ENCODE measurements around the gene CLSTN1.

CLSTN1 gene

GRCh38 chr1:9689011-9689706 is 134.6 kb downstream of the CLSTN1 start:
- Mint-ChIP-seq H3K27ac (peak overlapping the region; percentile 36), H3K4me3 (peak overlapping the region; percentile 79), H3K36me3 (ENCODE audit: low read depth) (peaks cover 25% of the 10 kb centered on the region), H3K27me3 (ENCODE audit: low read depth) (no peaks in the 10 kb centered on the region), H3K9me3 (no peaks in the 10 kb centered on the region), H3K4me1 (ENCODE audit: low read depth) (peaks cover 56% of the 10 kb centered on the region)

DNA sequence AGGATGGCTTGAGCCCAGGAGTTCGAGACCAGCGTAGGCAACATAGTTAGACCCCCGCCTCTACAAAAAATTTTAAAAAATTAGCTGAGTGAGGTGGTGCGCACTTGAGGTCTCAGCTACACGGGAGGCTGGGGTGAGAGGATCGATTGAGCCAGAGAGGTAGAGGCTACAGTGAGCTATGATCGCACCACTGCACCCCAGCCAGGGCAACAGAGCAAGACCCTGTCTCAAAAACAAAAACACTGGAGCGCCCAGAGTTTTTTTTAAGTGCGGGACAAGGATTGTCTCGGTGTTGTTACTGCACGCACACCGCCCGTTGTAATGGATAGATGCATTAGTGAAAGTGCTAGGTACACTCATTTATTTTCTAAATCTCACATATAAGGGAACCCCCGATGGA is 135.2 kb downstream of the CLSTN1 start:
- peaks cover 56% of the 10 kb centered on the region for H3K4me1 Mint-ChIP-seq (ENCODE audit: low read depth)
- peak overlapping the region; percentile 36 for H3K27ac Mint-ChIP-seq
- H3K36me3 Mint-ChIP-seq (ENCODE audit: low read depth), result peaks cover 25% of the 10 kb centered on the region
- no peaks in the 10 kb centered on the region for H3K27me3 Mint-ChIP-seq (ENCODE audit: low read depth)
- no peaks in the 10 kb centered on the region for H3K9me3 Mint-ChIP-seq
- peak overlapping the region; percentile 79 for H3K4me3 Mint-ChIP-seq

GRCh38 chr1:9687874-9688582 is 135.7 kb downstream of the CLSTN1 start:
- H3K4me1 Mint-ChIP-seq (ENCODE audit: low read depth), result peaks cover 59% of the 10 kb centered on the region
- peak overlapping the region; percentile 79 for H3K4me3 Mint-ChIP-seq
- peaks cover 25% of the 10 kb centered on the region for H3K36me3 Mint-ChIP-seq (ENCODE audit: low read depth)
- no peaks in the 10 kb centered on the region for H3K9me3 Mint-ChIP-seq
- peak overlapping the region; percentile 41 for H3K27ac Mint-ChIP-seq
- no peaks in the 10 kb centered on the region for H3K27me3 Mint-ChIP-seq (ENCODE audit: low read depth)

DNA sequence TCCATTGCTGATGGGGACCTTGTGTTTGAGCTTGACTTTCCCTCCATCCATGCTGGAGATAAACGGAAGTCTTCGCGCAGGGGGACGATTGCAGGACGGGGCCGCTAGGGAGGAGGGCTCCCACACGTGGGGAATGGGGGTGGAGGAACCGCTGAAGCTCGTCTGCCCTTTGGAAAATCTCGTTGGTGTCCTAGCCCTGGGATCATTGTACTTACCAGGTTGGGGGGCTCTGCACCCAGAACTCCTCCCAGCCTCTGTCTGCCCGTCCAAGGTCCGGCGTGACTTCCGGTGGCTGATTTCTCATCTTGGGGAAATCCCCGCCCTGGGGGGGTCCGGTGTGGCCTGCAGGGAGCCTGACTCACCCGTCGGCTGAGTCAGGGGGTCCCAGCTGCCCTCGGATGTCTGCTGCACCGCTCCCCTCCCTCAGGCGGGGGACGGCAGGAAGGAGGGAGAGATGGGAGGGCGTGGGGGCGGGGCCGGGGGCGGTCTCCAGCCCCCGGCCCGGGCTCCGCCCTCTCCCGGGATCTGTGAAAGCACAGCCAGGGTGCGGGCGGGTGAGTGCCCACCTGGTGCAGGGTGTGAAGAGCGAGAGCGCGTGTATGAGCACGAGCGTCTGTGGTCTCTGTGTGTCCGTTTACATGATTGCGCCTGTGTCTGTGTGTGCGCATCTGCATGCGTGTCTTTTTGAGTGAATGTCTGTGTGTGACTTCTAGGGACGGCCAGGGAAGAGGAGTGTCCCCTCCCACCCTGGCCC is 136.5 kb downstream of the CLSTN1 start:
- peak overlapping the region; percentile 79 for H3K4me3 Mint-ChIP-seq
- H3K27ac Mint-ChIP-seq, result peak overlapping the region; percentile 53
- no peaks in the 10 kb centered on the region for H3K27me3 Mint-ChIP-seq (ENCODE audit: low read depth)
- no peaks in the 10 kb centered on the region for H3K9me3 Mint-ChIP-seq
- H3K36me3 Mint-ChIP-seq (ENCODE audit: low read depth), result peaks cover 22% of the 10 kb centered on the region
- H3K4me1 Mint-ChIP-seq (ENCODE audit: low read depth), result peaks cover 57% of the 10 kb centered on the region

DNA sequence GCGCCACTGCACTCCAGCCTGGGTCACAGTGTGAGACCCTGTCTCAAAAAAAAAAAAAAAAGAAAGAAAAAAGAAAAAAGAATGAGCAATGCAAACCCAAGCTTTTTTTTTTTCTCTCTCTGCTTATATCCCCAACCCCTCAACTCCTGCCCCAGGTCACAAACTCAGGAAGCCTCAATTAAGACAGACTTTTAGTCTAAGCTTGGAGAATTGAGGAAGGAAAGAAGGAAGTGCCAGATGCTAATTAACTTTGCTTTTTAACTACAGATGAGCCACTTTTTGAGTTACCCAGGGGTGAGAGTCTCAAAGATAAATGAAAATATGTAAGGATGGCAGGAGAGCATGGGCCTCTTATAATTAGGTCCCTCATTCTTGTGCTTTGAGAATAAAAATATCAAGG is 139.0 kb downstream of the CLSTN1 start:
- Mint-ChIP-seq H3K27me3 (ENCODE audit: low read depth) (no peaks in the 10 kb centered on the region), H3K9me3 (no peaks in the 10 kb centered on the region), H3K36me3 (ENCODE audit: low read depth) (peaks cover 17% of the 10 kb centered on the region), H3K4me3 (no peak overlapping the region), H3K4me1 (ENCODE audit: low read depth) (peaks cover 45% of the 10 kb centered on the region), H3K27ac (peak overlapping the region; percentile 28)

DNA sequence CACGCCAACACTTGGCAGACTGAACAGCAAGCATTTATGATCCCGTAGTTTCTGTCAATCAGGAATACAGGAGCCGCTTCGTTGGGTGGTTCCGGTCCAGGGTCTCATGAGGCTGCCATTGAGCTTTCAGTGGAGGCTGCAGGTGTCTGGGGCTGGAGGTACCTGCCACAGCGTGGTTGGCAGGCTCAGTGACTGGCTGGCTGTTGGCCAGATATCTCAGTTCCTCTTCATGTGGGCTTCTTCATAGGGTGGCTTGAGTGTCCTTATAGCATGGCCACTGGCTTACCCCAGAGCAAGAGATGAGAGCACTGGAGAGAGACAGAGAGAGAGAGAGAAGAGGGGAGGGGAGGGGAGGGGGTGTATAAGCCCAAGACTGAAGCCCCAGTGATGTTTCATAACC is 142.9 kb downstream of the CLSTN1 start:
- H3K27ac Mint-ChIP-seq, result no peak overlapping the region
- H3K4me3 Mint-ChIP-seq, result no peak overlapping the region
- H3K4me1 Mint-ChIP-seq (ENCODE audit: low read depth), result peaks cover 39% of the 10 kb centered on the region
- peaks cover 36% of the 10 kb centered on the region for H3K36me3 Mint-ChIP-seq (ENCODE audit: low read depth)
- no peaks in the 10 kb centered on the region for H3K9me3 Mint-ChIP-seq
- no peaks in the 10 kb centered on the region for H3K27me3 Mint-ChIP-seq (ENCODE audit: low read depth)

- Mint-ChIP-seq H3K27me3 (ENCODE audit: low read depth) (no peaks in the 10 kb centered on the region), H3K4me1 (ENCODE audit: low read depth) (peaks cover 36% of the 10 kb centered on the region), H3K36me3 (ENCODE audit: low read depth) (peaks cover 35% of the 10 kb centered on the region), H3K27ac (no peak overlapping the region), H3K9me3 (no peaks in the 10 kb centered on the region), H3K4me3 (no peak overlapping the region)
Measured at GRCh38 chr1:9680091-9680490, 143.7 kb downstream of the CLSTN1 start.
